HG03097 (cell line): ENCODE results near the gene SYNDIG1.

Experiments used
- ATAC-seq: cut with Tn5 transposase; IDR thresholded peaks from one replicate; pipeline ENCODE4 v1.9.1; 2021; ENCODE audit not compliant: unreplicated experiment, low FRiP score

Gene SYNDIG1

GRCh38 chr20:24699321-24700165 is 230.1 kb downstream of the SYNDIG1 start:
- no peak for ATAC-seq

DNA sequence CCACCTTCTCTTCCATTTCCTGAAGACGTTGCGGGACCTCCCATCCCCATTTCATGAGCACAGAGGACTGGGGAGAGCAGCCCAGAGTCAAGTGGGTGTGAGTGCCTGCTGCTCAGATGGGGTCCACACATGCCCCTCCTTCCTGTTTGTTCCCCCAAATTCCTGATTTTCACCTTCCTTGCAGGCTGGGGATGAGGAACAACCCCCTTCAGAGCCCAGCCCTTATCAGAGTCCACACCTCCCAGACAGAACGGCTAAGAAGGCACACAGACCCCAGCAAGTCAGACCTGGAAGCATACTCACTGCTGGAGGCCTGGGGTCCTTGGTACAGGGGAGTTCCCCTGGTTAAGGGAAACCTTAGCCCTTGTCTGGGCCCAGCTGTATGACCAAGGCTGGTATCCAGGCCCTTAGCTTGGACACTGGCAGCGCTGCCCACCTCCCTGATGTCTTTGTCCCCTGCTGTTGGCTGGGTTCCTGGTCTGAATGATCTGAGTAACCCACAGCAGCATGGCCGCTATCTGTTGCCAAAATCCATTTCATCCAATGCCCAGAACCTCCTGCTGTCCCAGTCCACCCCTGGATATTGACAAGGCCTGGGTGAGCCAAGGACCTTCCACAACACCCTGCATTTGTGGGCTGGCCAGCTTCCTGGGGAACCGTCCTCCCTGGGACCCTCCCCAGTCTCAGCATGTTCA is 230.9 kb downstream of the SYNDIG1 start:
- ATAC-seq, result no peak

DNA sequence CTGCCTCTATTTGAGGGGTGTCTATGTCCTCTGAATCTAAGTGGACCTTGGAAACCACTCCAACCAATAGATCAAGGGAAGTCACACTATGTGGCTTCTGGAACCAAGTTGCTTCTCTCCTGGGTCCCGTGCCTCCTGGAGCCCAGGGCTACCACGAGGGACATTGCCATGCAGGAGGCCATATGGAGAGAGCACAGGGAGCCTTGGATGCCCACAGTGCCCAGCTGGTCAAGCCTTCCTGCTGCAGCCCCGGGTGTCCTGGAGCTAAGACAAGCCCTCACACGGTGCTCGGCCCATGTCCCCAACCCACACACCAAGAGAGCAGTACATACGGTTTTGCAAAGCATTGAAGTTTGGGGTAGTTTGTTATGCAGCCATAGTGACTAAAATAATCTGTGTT is 231.6 kb downstream of the SYNDIG1 start:
- ATAC-seq, result no peak

- no peak for ATAC-seq
These were observed 232.2 kb downstream of the SYNDIG1 start for GRCh38 chr20:24701668-24702067.

- ATAC-seq, result no peak
These were observed 233.3 kb downstream of the SYNDIG1 start for GRCh38 chr20:24702501-24703283.

GRCh38 chr20:24703284-24703610 is 233.8 kb downstream of the SYNDIG1 start:
- ATAC-seq, result no peak

- no peak for ATAC-seq
These were observed 235.5 kb downstream of the SYNDIG1 start for GRCh38 chr20:24704899-24705298.

- no peak for ATAC-seq
These were observed 236.1 kb downstream of the SYNDIG1 start for GRCh38 chr20:24705486-24705885.

DNA sequence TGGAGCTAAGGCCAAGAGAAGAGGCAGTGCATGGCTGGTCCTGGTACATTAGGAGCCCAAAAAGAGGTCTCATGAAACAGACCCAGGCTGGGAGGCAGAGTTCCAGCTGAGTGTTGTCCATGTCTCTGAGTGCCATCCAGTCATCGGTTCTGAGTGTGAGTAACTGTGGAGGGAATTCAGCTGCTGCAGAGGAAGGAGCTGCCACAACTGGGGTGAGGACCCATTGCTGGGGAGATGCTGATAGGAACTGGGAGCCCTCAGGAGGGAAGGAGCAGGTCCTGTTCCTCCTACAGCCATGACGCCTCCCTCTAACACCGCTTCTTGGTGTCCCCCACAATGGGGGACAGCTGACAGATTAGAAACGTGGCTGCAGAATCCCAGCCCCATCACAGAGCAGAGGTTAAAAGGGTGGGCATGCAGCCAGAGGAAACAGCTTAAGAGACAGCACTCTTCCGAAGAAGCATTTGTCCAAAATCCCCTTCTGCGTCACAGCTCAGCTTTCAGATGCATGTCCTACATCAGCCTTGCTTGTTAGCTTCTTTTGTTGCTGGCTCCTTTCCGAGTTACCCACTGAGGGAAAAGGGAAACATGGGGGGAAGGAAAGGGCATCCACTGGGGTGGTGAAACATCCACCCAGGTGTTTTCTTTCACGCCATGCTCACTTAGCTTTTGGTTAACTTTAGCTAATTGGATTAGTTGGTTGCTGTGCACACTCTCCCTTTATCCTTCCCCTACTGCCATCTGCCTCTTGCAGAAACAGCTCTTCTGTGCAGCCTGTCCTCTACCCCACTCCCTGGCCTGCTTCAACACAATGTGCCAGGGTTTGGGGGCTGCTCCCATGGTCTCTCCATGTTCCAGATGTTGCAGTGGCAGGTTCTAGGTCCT is 239.2 kb downstream of the SYNDIG1 start:
- no peak for ATAC-seq
